ENCODE data around the gene CDH13. TPM values are rescaled to one million over a fixed set of nuclear protein-coding genes. Genes with fewer than 3 reads are reported as not detected.

Gene CDH13
- total RNA-seq, 4 donors from 2014 or later = 6.4 to 19.7 (median 11.7) TPM

GRCh38 chr16:83494459-83494858, 867.7 kb downstream of the CDH13 start:
- no peak for TF ChIP-seq CTCF (IDR thresholded peaks at IDR 0.05; ENCODE audit: low read depth)

- TF ChIP-seq CTCF (IDR thresholded peaks at IDR 0.05; ENCODE audit: low read depth) = no peak
These were observed 874.7 kb downstream of the CDH13 start for GRCh38 chr16:83501481-83501880.

- TF ChIP-seq CTCF (IDR thresholded peaks at IDR 0.05; ENCODE audit: low read depth) = no peak
These were observed 881.5 kb downstream of the CDH13 start for GRCh38 chr16:83508295-83508694.

- TF ChIP-seq CTCF (IDR thresholded peaks at IDR 0.05; ENCODE audit: low read depth) = no peak
These were observed 882.5 kb downstream of the CDH13 start for GRCh38 chr16:83509316-83509715.

GRCh38 chr16:83510906-83511305, 884.1 kb downstream of the CDH13 start:
- TF ChIP-seq CTCF (IDR thresholded peaks at IDR 0.05; ENCODE audit: low read depth) = no peak

- no peak for TF ChIP-seq CTCF (IDR thresholded peaks at IDR 0.05; ENCODE audit: low read depth)
These were observed 886.4 kb downstream of the CDH13 start for GRCh38 chr16:83513008-83513755.

GRCh38 chr16:83515395-83515794, 888.6 kb downstream of the CDH13 start:
- no peak for TF ChIP-seq CTCF (IDR thresholded peaks at IDR 0.05; ENCODE audit: low read depth)
